ENCODE data around the gene GET4. TPM values are rescaled to one million over a fixed set of nuclear protein-coding genes. Genes with fewer than 3 reads are reported as not detected.

The GET4 gene
- total and polyA plus RNA-seq, 2 of the 13 experiments (the other 11 are each of a cell fraction or from before 2014, with no cell fraction given): 28.2 to 35.2 TPM

- peak; percentile 69; the same call in 1 of the 2 replicates for TF ChIP-seq TBX2 (CRISPR knock-in tag; IDR thresholded peaks at IDR 0.05; ENCODE audit: borderline replicate concordance)
- peak; percentile 68 for TF ChIP-seq HNF4A (CRISPR knock-in tag; IDR thresholded peaks at IDR 0.05)
- TF ChIP-seq EHMT2 (IDR thresholded peaks at IDR 0.05; ENCODE audit: borderline replicate concordance, low read depth, low read length): no peak
- peak; percentile 26; the same call in 1 of the 2 replicates for TF ChIP-seq ZNF598 (CRISPR knock-in tag; IDR thresholded peaks at IDR 0.05; ENCODE audit: borderline replicate concordance)
- TF ChIP-seq UBTF (CRISPR knock-in tag; IDR thresholded peaks at IDR 0.05): peak; percentile 70
- peak; percentile 23 for TF ChIP-seq HNRNPK (IDR thresholded peaks at IDR 0.05; ENCODE audit: low read depth, low read length, poor library complexity, severe bottlenecking)
- TF ChIP-seq KDM2A (CRISPR knock-in tag; IDR thresholded peaks at IDR 0.05; ENCODE audit: borderline replicate concordance, low read depth): peak; percentile 25; the same call in 1 of the 2 replicates
- TF ChIP-seq ZNF672 (CRISPR knock-in tag; IDR thresholded peaks at IDR 0.05): no peak
- TF ChIP-seq ZNF441 (CRISPR knock-in tag; IDR thresholded peaks at IDR 0.05; ENCODE audit: borderline replicate concordance): no peak
- no peak for TF ChIP-seq ZNF256 (CRISPR knock-in tag; conservative IDR thresholded peaks at IDR 0.05)
- TF ChIP-seq RXRA (CRISPR knock-in tag; IDR thresholded peaks at IDR 0.05): peak; percentile 69
- no peak for TF ChIP-seq NR2F6 (IDR thresholded peaks at IDR 0.05)
- TF ChIP-seq NR2F6 (CRISPR knock-in tag; IDR thresholded peaks at IDR 0.05): peak; percentile 67; the same call in 1 of the 2 replicates
- peak; percentile 43; the same call in 1 of the 2 replicates for TF ChIP-seq ZFX (CRISPR knock-in tag; IDR thresholded peaks at IDR 0.05; ENCODE audit: low read depth)
- TF ChIP-seq CTCF (CRISPR knock-in tag; IDR thresholded peaks at IDR 0.05): peak; percentile 4; the same call in 1 of the 2 replicates
- TF ChIP-seq, protein P1, sequence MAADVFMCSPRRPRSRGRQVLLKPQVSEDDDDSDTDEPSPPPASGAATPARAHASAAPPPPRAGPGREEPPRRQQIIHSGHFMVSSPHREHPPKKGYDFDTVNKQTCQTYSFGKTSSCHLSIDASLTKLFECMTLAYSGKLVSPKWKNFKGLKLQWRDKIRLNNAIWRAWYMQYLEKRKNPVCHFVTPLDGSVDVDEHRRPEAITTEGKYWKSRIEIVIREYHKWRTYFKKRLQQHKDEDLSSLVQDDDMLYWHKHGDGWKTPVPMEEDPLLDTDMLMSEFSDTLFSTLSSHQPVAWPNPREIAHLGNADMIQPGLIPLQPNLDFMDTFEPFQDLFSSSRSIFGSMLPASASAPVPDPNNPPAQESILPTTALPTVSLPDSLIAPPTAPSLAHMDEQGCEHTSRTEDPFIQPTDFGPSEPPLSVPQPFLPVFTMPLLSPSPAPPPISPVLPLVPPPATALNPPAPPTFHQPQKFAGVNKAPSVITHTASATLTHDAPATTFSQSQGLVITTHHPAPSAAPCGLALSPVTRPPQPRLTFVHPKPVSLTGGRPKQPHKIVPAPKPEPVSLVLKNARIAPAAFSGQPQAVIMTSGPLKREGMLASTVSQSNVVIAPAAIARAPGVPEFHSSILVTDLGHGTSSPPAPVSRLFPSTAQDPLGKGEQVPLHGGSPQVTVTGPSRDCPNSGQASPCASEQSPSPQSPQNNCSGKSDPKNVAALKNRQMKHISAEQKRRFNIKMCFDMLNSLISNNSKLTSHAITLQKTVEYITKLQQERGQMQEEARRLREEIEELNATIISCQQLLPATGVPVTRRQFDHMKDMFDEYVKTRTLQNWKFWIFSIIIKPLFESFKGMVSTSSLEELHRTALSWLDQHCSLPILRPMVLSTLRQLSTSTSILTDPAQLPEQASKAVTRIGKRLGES (CRISPR knock-in tag; IDR thresholded peaks at IDR 0.05; ENCODE audit: borderline replicate concordance): no peak
- TF ChIP-seq ZNF605 (CRISPR knock-in tag; IDR thresholded peaks at IDR 0.05): 0 out of 2 replicates have a peak, but pooled peaks have one; percentile 24
- no peak for TF ChIP-seq SRSF1 (optimal IDR thresholded peaks at IDR 0.05; ENCODE audit: low read depth, low read length)
- peak; percentile 16 for TF ChIP-seq ASH2L (IDR thresholded peaks at IDR 0.05; ENCODE audit: insufficient read length, low read depth, low read length)
- TF ChIP-seq KLF13 (CRISPR knock-in tag; IDR thresholded peaks at IDR 0.05): no peak
- TF ChIP-seq, protein P2, sequence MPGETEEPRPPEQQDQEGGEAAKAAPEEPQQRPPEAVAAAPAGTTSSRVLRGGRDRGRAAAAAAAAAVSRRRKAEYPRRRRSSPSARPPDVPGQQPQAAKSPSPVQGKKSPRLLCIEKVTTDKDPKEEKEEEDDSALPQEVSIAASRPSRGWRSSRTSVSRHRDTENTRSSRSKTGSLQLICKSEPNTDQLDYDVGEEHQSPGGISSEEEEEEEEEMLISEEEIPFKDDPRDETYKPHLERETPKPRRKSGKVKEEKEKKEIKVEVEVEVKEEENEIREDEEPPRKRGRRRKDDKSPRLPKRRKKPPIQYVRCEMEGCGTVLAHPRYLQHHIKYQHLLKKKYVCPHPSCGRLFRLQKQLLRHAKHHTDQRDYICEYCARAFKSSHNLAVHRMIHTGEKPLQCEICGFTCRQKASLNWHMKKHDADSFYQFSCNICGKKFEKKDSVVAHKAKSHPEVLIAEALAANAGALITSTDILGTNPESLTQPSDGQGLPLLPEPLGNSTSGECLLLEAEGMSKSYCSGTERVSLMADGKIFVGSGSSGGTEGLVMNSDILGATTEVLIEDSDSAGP (CRISPR knock-in tag; IDR thresholded peaks at IDR 0.05; ENCODE audit: borderline replicate concordance): peak; percentile 67; the same call in 1 of the 2 replicates
Observed at GRCh38 chr7:945556-946255, 69.4 kb downstream of the GET4 start (continued).

All from HepG2 (cell line).